Choroid plexus epithelial cell (primary cell): ENCODE data around the gene KIF21B.

ENCODE experiments used
- DNase-seq: peaks from one replicate; pipeline ENCODE4 v3.0.0-alpha.2; 2010; ENCODE audit warnings: low read depth
- H3K4me3 ChIP-seq: 2 replicates; pipeline ENCODE4 v1.5.1; 2011; ENCODE audit warnings: low read depth, mild to moderate bottlenecking, control low read depth, low read length, moderate library complexity
- TF ChIP-seq, protein P1 (sequence below): conservative IDR thresholded peaks from 2 replicates; pipeline ENCODE4 v1.5.1; 2011; ENCODE audit warnings: low read depth, mild to moderate bottlenecking, control low read depth, inconsistent platforms, low read length, moderate library complexity

KIF21B gene

DNA sequence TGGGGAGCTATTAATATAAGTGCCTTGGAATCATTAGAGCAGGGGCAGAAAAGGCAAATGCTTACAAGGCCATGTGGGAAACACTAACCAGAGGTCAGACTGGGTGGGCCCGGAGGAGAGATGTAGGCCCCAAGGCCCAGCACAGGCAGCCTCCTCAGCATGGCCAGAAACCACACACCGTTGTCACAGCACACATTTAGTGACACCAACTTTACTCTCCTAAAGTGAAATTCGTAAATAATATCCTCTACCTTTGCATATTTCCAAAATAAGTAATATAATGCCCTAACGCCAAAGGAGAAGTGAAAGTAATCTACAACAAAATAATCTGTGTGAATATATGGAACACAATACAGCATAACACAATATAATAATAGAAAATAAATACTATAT lies 62.6 kb downstream of the KIF21B start:
- TF ChIP-seq, protein P1, sequence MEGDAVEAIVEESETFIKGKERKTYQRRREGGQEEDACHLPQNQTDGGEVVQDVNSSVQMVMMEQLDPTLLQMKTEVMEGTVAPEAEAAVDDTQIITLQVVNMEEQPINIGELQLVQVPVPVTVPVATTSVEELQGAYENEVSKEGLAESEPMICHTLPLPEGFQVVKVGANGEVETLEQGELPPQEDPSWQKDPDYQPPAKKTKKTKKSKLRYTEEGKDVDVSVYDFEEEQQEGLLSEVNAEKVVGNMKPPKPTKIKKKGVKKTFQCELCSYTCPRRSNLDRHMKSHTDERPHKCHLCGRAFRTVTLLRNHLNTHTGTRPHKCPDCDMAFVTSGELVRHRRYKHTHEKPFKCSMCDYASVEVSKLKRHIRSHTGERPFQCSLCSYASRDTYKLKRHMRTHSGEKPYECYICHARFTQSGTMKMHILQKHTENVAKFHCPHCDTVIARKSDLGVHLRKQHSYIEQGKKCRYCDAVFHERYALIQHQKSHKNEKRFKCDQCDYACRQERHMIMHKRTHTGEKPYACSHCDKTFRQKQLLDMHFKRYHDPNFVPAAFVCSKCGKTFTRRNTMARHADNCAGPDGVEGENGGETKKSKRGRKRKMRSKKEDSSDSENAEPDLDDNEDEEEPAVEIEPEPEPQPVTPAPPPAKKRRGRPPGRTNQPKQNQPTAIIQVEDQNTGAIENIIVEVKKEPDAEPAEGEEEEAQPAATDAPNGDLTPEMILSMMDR: no peak

DNA sequence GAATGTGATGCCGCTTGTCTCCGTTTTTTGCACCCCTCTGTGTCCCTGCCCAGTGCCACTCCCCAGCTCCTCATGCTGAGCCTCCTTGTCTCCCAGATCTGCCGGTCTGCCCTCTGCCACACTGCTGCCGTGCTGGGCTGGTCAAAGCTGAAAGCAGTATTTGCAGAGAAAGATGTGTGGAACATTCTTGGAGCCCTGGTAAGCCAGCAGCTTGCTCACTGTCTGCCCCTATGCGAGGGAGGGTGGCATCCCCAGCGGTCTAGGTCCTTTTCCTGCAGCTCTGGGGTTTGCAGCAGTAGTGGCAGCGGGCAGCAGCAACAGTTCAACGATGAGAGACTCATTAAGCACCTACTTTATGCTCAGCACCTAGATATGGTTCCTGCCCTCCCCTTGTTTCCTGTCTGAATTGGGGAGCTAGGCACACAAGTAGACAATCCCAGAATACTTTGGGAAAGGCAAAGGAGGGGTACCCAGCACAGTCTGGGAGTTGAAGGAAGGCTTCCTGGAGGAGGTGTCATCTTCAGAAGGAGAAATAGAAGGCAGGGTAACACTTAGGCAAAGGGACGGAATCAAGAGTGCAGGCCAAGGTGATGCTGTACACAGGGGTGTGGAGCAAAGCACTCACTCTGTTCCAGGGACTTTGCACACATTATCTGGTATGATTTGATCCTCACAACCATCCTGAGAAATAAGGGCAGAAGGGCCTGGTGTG lies 63.1 kb downstream of the KIF21B start:
- TF ChIP-seq, protein P1: no peak
- DNase-seq: no peak
- no peak overlapping the region for H3K4me3 ChIP-seq

More for the DNA sequence above, 62.6 kb downstream of the KIF21B start:
- no peak for DNase-seq
- H3K4me3 ChIP-seq: no peak overlapping the region

DNA sequence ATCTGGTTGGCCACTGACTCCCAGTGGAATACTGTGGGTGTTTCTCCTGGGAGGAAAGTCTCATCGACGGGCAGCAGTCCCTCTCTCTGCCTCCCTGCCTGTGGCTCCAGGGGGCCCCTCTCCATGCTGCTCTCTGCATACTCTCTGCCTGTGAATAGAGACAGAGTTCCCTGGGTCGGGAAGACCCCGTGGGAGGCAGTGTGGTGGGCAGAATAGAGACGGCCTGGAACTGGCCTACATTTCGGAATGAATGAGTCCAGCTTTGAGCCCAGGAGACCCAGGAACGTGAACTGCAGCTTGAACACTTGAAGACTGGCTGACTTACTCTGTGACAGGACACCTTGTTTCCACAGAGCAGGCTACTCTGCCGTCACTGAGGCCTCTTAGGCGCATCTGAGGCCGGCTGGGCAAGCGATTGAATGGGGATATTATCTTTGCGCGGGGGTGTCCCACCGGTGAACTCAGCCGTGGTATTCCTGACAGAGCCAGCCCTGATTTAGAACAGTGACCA lies 64.0 kb downstream of the KIF21B start:
- DNase-seq: no peak
- no peak overlapping the region for H3K4me3 ChIP-seq
- TF ChIP-seq, protein P1: no peak

DNA sequence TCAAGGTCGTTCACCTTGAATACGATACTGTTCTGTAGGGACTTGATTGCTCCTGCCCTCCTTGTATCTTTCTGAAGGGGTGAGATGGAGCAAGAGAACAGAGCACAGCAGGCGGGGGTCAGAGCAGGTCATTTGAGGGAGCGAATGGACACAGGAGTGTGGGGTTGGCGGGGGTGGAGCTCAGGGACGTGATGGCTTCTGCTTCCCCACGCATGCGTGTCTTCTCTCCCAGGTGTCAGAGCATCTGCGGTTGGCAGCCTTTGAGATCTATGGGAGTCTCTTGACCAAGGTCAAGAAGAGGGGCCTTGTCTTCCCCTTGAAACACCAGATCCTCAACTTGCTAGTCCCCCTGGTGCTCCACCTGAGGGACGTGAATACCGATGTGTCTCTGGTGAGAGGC lies 64.9 kb downstream of the KIF21B start:
- DNase-seq: no peak
- no peak overlapping the region for H3K4me3 ChIP-seq
- TF ChIP-seq, protein P1: no peak

DNA sequence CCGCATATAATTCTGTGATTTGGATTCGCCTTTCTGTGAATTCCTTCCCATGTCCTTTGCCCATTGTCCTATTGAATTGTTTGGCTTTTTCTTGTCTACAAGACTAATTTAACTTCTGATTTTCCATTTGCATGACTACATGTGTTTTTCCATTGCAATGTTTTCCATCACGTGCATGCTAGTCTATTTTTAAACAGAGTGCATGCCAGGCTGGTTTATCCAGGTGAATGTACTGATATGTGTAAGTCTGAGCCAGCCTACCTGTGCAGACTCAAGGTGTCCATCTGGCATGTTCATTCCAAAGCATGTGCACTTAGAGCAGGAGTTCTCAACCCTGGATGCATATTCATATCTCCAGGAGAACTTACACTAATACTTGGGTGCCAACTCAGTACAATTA lies 69.1 kb downstream of the KIF21B start:
- no peak overlapping the region for H3K4me3 ChIP-seq
- DNase-seq: no peak
- TF ChIP-seq, protein P1: no peak

DNA sequence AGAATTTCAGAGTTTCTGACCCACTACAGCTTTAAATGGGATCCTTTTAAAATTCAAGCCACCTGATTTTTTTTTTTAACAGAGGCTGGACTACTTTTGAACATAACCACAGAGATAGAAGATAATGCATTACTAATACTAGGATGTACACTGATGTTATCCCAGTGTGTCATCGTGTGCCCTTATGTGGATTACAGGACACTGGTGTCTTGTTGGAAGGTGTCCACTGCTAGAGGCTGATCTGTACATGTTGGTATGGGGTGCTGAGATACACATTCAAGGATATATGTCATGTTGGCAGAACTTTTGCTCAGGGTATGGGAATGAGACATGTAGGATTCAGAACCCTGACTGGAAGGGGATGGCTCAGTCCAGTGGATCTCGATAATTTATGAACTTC lies 72.5 kb downstream of the KIF21B start:
- no peak for DNase-seq
- TF ChIP-seq, protein P1: no peak
- no peak overlapping the region for H3K4me3 ChIP-seq

DNA sequence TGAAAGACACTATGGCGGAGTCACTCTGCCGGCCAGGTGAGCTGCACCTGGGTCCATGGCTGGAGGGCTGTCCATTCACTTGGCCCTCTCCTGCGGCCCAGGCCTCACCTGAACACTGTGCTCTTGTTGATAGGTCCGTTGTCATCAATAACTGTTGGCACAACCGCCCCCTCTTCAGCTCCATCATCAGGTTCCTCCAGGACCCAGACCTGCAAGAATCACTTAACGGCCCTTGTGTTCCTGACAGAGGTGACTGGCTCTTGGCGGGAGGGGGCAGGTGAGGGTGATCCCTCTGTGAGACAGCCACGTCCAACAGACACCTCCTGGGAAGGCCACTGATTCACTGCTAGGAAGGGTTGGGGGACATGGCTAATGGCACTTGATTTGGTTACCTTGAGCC lies 73.9 kb downstream of the KIF21B start:
- no peak overlapping the region for H3K4me3 ChIP-seq
- TF ChIP-seq, protein P1: no peak
- no peak for DNase-seq
